Measurements from ENCODE around the gene PRAC1.

PRAC1 gene

GRCh38 chr17:48722201-48722907, at the start of gene PRAC1:
PRAC1 (minus strand) TSS chr17:48722518; CDS start chr17:48722392, 126 bp downstream.
- no peak for DNase-seq

- no peak for DNase-seq
Observed at GRCh38 chr17:48770954-48771353, 48.6 kb upstream of the PRAC1 start.

- peak in 1 of 2 donors; percentile 14 for DNase-seq
Observed at GRCh38 chr17:48769009-48769675, 46.8 kb upstream of the PRAC1 start.

- DNase-seq = no peak
Observed at GRCh38 chr17:48767263-48767774, 45.0 kb upstream of the PRAC1 start.

GRCh38 chr17:48761114-48761513, 38.8 kb upstream of the PRAC1 start:
- no peak for DNase-seq

- no peak for DNase-seq
Observed at GRCh38 chr17:48760411-48760810, 38.1 kb upstream of the PRAC1 start.

- no peak for DNase-seq
Observed at GRCh38 chr17:48759288-48759687, 37.0 kb upstream of the PRAC1 start.

- no peak for DNase-seq
Observed at GRCh38 chr17:48757524-48757961, 35.2 kb upstream of the PRAC1 start.

GRCh38 chr17:48756830-48757251, 34.5 kb upstream of the PRAC1 start:
- DNase-seq = peak; percentile 39 to 49

- peak; percentile 67 to 70 for DNase-seq
Observed at GRCh38 chr17:48755356-48755755, 33.0 kb upstream of the PRAC1 start.

- DNase-seq = no peak
Observed at GRCh38 chr17:48754500-48755261, 32.4 kb upstream of the PRAC1 start.

GRCh38 chr17:48753794-48754499, 31.6 kb upstream of the PRAC1 start:
- no peak for DNase-seq

- no peak for DNase-seq
Observed at GRCh38 chr17:48752399-48753288, 30.3 kb upstream of the PRAC1 start.

- no peak for DNase-seq
Observed at GRCh38 chr17:48751733-48752398, 29.5 kb upstream of the PRAC1 start.

- no peak for DNase-seq
Observed at GRCh38 chr17:48751172-48751571, 28.9 kb upstream of the PRAC1 start.

GRCh38 chr17:48749621-48750553, 27.6 kb upstream of the PRAC1 start:
- no peak for DNase-seq

- DNase-seq = no peak
Observed at GRCh38 chr17:48748718-48749566, 26.6 kb upstream of the PRAC1 start.

- no peak for DNase-seq
Observed at GRCh38 chr17:48747445-48748363, 25.4 kb upstream of the PRAC1 start.

All from inflammatory macrophage treated with lipopolysaccharide for 1 hour (primary cell).